ENCODE measurements around the gene NAV2.

GRCh38 chr11:19679952-19680828 is 32.4 kb upstream of the NAV2 start:
- TF ChIP-seq CTCF (IDR thresholded peaks at IDR 0.05 in 8 of 11, conservative IDR thresholded peaks at IDR 0.05 in 3 of 11): no peak
- TF ChIP-seq POLR2A (IDR thresholded peaks at IDR 0.05): no peak
- peak in 1 of 3 donors; percentile 56 for TF ChIP-seq POLR2AphosphoS5 (IDR thresholded peaks at IDR 0.05)
